Thoracic aorta (tissue), 2 donors: ENCODE data around the gene WNT1. TPM values are rescaled to one million over a fixed set of nuclear protein-coding genes. Genes with fewer than 3 reads are reported as not detected.

ENCODE experiments used
- ATAC-seq: fragments of 150-250 bp; one replicate; pipeline ENCODE4 v1.8.0; 2017; ENCODE audit warnings: low read depth; ENCODE audit not compliant: insufficient number of reproducible peaks, low FRiP score
- DNase-seq: peaks from one replicate; pipeline ENCODE4 v3.0.0-alpha.2; 2020; ENCODE audit warnings: low spot score
- H3K27ac ChIP-seq, 2 donors: fragments of 200-600 bp; sonication (generic); 1 replicate in 1 of 2; 2 replicates in 1 of 2; pipeline ENCODE4 v1.5.1; 2016; ENCODE audit warnings: mild to moderate bottlenecking in 2 of 2, moderate library complexity in 2 of 2
- H3K27me3 ChIP-seq: fragments of 200-600 bp; sonication (generic); replicated peaks from 2 replicates; pipeline ENCODE4 v1.6.0; 2016; ENCODE audit warnings: mild to moderate bottlenecking; ENCODE audit not compliant: insufficient read depth
- H3K36me3 ChIP-seq: fragments of 200-600 bp; sonication (generic); one replicate; pipeline ENCODE4 v1.5.1; 2016
- H3K4me1 ChIP-seq, 2 donors: fragments of 200-600 bp; sonication (generic); 1 replicate in 1 of 2; 2 replicates in 1 of 2; pipeline versions ENCODE4 v1.5.1 to v1.6.0; 2016; ENCODE audit warnings: low read depth in 2 of 2, mild to moderate bottlenecking in 1 of 2; ENCODE audit not compliant: control insufficient read depth in 1 of 2
- H3K4me3 ChIP-seq: fragments of 200-600 bp; sonication (generic); 2 replicates; pipeline ENCODE4 v1.5.1; 2016; ENCODE audit warnings: mild to moderate bottlenecking
- H3K9me3 ChIP-seq: fragments of 200-600 bp; sonication (generic); 2 replicates; pipeline ENCODE4 v1.5.1; 2016
- total RNA-seq, 2 donors: library from RNA; depleted of rRNA; stranded (reverse); fragments of >200 nt; gene quantifications; one replicate each; pipeline versions ENCODE4 v1.1.0 to v1.2.3, GENCODE V29; 2016
- TF ChIP-seq, protein P1 (sequence below): fragments of 200-600 bp; sonication (generic); IDR thresholded peaks from one replicate; pipeline ENCODE4 v1.5.1; 2019; ENCODE audit warnings: antibody characterized with exemption

Gene WNT1
- total RNA-seq, 2 donors from 2014 or later, result 1.2 TPM; not detected in 1

DNA sequence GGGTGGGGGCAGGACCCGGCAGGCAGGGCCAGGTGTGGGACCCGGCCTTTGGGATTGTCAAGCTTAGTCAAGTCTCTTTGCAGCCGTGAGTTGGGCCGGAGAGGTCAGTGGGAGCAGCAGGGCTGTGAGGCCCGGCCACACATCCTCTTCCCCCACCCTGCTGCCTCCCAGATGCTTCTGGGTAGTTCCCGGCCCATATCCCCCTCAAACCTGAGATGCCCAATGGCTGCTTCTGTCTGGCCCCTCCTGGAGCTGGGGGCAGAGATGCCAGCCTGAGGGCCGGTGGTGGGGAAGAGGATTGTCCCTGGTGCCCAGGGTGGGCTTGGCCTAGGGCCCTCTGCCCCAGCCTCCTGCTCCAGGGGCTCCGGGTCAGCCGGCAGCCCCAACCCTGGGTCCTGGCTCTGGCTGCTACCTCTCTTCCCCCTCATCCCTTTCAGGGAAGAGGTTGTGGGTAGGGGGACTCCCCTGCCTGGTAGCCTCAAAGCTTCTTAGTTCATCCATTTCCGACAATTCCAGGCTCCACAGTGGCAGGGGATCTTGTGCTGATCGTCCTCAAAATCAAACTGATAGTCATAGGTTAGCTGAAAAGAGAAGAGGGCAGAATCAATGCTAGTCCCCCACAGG is 43.3 kb downstream of the WNT1 start:
- TF ChIP-seq, protein P1, sequence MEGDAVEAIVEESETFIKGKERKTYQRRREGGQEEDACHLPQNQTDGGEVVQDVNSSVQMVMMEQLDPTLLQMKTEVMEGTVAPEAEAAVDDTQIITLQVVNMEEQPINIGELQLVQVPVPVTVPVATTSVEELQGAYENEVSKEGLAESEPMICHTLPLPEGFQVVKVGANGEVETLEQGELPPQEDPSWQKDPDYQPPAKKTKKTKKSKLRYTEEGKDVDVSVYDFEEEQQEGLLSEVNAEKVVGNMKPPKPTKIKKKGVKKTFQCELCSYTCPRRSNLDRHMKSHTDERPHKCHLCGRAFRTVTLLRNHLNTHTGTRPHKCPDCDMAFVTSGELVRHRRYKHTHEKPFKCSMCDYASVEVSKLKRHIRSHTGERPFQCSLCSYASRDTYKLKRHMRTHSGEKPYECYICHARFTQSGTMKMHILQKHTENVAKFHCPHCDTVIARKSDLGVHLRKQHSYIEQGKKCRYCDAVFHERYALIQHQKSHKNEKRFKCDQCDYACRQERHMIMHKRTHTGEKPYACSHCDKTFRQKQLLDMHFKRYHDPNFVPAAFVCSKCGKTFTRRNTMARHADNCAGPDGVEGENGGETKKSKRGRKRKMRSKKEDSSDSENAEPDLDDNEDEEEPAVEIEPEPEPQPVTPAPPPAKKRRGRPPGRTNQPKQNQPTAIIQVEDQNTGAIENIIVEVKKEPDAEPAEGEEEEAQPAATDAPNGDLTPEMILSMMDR, result no peak
- DNase-seq, result no peak
- H3K27me3 ChIP-seq, result no peaks in the 10 kb centered on the region
- no peak overlapping the region for H3K4me3 ChIP-seq
- no peaks in the 10 kb centered on the region for H3K9me3 ChIP-seq
- peaks cover 31% of the 10 kb centered on the region for H3K36me3 ChIP-seq
- peaks cover 10 to 12% of the 10 kb centered on the region in 2 donors for H3K4me1 ChIP-seq
- H3K27ac ChIP-seq, result no peak overlapping the region
- no peak for ATAC-seq

DNA sequence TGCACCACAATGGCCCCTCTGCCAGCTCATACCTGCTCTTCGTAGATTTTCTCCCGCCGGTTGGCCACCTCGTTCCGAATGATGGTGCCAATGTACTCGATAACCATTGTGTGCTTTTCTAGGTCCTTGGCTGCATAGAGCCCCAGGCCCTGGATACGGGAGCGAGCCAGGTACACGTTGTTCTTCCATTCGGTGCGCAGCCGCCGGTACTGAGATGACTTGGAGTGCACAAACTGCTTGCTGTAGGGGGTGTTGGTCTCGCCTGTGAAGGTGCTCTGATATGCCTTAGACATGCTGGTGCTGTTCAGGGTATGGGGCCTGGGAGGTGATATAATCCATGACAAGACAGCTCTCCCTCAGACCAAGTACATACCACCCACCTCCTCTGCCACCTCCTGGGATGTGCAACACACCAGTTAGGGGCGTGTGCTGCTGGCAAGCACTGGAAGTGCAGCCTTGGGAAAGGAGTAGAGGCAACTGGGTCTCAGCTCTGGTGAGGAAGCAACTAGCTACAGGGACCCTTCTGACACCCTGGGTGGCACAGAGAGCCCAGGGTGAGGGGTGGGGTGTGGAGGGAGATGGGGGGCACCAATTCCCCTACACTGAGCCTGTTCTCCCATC is 44.5 kb downstream of the WNT1 start:
- TF ChIP-seq, protein P1, result no peak
- Histone ChIP-seq H3K36me3 (peaks cover 44% of the 10 kb centered on the region), H3K9me3 (no peaks in the 10 kb centered on the region), H3K4me1 (peaks cover 5% of the 10 kb centered on the region in 2 donors), H3K27ac (no peak overlapping the region), H3K4me3 (no peak overlapping the region), H3K27me3 (no peaks in the 10 kb centered on the region)
- ATAC-seq (no peak), DNase-seq (no peak)

DNA sequence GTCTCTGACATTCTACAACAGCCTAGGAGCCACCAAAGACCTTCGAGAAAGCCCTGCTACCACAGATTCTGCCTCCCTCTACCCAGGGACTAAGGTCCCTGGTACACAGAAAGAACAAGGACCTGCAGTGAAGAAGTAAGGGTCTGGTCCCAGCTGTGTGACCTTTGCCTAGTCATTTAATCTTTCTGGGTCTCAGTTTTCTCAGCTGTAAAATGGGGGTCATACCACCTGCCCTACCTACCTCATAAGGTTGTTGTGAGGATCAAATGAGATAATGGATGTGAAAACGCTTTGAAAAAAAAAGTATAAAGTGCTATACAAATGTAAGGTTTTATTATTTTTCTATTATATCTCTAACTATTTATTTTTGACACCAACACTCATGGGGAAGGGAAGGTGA is 45.7 kb downstream of the WNT1 start:
- H3K4me3 ChIP-seq, result no peak overlapping the region
- no peaks in the 10 kb centered on the region for H3K27me3 ChIP-seq
- no peak for DNase-seq
- TF ChIP-seq, protein P1, result no peak
- H3K4me1 ChIP-seq, result peaks cover 0 to 4% of the 10 kb centered on the region in 2 donors
- no peaks in the 10 kb centered on the region for H3K9me3 ChIP-seq
- ATAC-seq, result no peak
- H3K36me3 ChIP-seq, result peaks cover 55% of the 10 kb centered on the region
- no peak overlapping the region for H3K27ac ChIP-seq

DNA sequence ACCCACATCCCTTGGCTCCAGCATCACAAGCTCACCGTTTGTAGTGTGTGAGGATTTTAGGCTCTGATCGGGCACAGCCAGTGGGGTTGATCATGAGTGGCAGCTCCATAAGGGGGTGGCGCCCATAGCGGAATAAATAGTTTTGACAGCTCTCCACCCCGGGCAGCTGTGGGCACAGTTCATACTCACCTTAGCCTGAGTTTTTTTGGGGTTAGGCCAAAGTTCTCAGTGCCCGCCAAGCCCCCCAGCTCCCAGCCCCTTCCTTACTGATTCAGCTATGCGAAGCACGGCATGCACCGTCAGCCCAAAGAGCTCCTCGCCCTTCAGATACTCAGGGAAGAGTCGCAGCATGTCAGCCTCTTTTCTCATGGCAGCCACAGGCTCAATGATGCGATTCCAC is 46.4 kb downstream of the WNT1 start:
- H3K9me3 ChIP-seq, result no peaks in the 10 kb centered on the region
- no peak overlapping the region for H3K4me3 ChIP-seq
- H3K27ac ChIP-seq, result no peak overlapping the region
- peaks cover 0 to under 1% of the 10 kb centered on the region in 2 donors for H3K4me1 ChIP-seq
- TF ChIP-seq, protein P1, result no peak
- no peaks in the 10 kb centered on the region for H3K27me3 ChIP-seq
- ATAC-seq, result no peak
- peaks cover 59% of the 10 kb centered on the region for H3K36me3 ChIP-seq
- DNase-seq, result no peak

DNA sequence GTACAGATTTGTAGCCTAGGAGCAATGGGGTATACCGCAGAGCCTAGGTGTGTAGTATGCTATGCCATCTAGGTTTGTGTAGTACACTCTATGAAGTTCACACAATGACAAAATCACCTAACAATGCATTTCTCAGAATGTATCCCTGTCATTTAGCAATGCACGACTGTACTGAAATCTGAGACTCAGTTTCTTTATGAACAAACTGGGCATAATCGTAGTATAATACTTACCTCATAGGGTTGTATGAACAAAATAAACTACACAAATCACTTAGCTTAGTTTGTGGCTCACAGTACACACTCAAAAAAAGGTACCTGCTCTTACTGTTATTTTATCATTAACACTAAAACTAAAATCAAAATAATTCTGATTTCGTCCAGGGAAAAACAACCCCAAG is 47.3 kb downstream of the WNT1 start:
- Histone ChIP-seq H3K4me3 (no peak overlapping the region), H3K9me3 (no peaks in the 10 kb centered on the region), H3K36me3 (peaks cover 60% of the 10 kb centered on the region), H3K27me3 (no peaks in the 10 kb centered on the region), H3K4me1 (no peaks in the 10 kb centered on the region), H3K27ac (no peak overlapping the region)
- ATAC-seq (no peak), DNase-seq (no peak)
- TF ChIP-seq, protein P1, result no peak
